OCI-LY3 (cell line): Measurements from ENCODE around the gene URB1.
A peak's percentile ranks its signal among the peaks of the same experiment; 100 is the strongest.

Source experiments
- H2AFZ ChIP-seq: fragments of 200-600, 300-600 bp; shearing (Covaris generic); 2 replicates; pipeline ENCODE4 v1.6.0; 2014; ENCODE audit warnings: antibody characterized with exemption, low read depth, low read length
- H3K27ac ChIP-seq: fragments of 200-600, 300-600 bp; sonication (generic); 2 replicates; pipeline ENCODE4 v1.5.1; 2014; ENCODE audit warnings: mild to moderate bottlenecking, low read length, moderate library complexity, mixed read lengths
- H3K27me3 ChIP-seq: fragments of 200-600, 300-600 bp; sonication (generic); 2 replicates; pipeline ENCODE4 v1.6.1; 2014; ENCODE audit warnings: low read depth, low read length, mixed read lengths
- H3K36me3 ChIP-seq: fragments of 200-600, 300-600 bp; sonication (generic); replicated peaks from 2 replicates; pipeline ENCODE3; 2014; ENCODE audit warnings: low read depth, low read length, mixed read lengths
- H3K4me1 ChIP-seq: fragments of 300-600, 200-600 bp; sonication (generic); 2 replicates; pipeline ENCODE4 v1.6.1; 2014; ENCODE audit warnings: low read length, mixed read lengths
- H3K4me2 ChIP-seq: fragments of 200-600, 300-600 bp; sonication (generic); 2 replicates; pipeline ENCODE4 v1.6.1; 2014; ENCODE audit warnings: low read length, mixed read lengths
- H3K4me3 ChIP-seq: fragments of 300-600, 200-600 bp; sonication (generic); 2 replicates; pipeline ENCODE4 v1.5.1; 2014; ENCODE audit warnings: antibody characterized with exemption, mild to moderate bottlenecking, low read length, moderate library complexity
- H3K79me2 ChIP-seq: fragments of 300-600, 200-600 bp; shearing (Covaris generic); 2 replicates; pipeline ENCODE4 v1.6.1; 2014; ENCODE audit warnings: mild to moderate bottlenecking, low read length, mixed read lengths
- H3K9ac ChIP-seq: fragments of 300-600, 200-600 bp; shearing (Covaris generic); 2 replicates; pipeline ENCODE4 v1.6.0; 2014; ENCODE audit warnings: mild to moderate bottlenecking, low read length, moderate library complexity
- H3K9me3 ChIP-seq: fragments of 200-600, 300-600 bp; shearing (Covaris generic); 2 replicates; pipeline ENCODE4 v1.6.1; 2014; ENCODE audit warnings: low read length, mixed read lengths; ENCODE audit not compliant: insufficient read depth
- H4K20me1 ChIP-seq: fragments of 200-600, 300-600 bp; sonication (generic); 2 replicates; pipeline ENCODE4 v1.6.1; 2016; ENCODE audit warnings: low read length, mixed read lengths; ENCODE audit not compliant: insufficient read depth
- EZH2phosphoT487 ChIP-seq: fragments of 200-600 bp; shearing (Covaris generic); IDR thresholded peaks from 2 replicates; pipeline ENCODE4 v1.6.1; 2018; ENCODE audit warnings: antibody characterized with exemption, mixed run types, low read depth
- TF ChIP-seq, protein P1 (sequence below): fragments of 200-600, 300-600 bp; sonication (generic); IDR thresholded peaks from 2 replicates; pipeline ENCODE4 v1.5.1; 2014; ENCODE audit warnings: antibody characterized with exemption, low read length, low read depth

Gene URB1

DNA sequence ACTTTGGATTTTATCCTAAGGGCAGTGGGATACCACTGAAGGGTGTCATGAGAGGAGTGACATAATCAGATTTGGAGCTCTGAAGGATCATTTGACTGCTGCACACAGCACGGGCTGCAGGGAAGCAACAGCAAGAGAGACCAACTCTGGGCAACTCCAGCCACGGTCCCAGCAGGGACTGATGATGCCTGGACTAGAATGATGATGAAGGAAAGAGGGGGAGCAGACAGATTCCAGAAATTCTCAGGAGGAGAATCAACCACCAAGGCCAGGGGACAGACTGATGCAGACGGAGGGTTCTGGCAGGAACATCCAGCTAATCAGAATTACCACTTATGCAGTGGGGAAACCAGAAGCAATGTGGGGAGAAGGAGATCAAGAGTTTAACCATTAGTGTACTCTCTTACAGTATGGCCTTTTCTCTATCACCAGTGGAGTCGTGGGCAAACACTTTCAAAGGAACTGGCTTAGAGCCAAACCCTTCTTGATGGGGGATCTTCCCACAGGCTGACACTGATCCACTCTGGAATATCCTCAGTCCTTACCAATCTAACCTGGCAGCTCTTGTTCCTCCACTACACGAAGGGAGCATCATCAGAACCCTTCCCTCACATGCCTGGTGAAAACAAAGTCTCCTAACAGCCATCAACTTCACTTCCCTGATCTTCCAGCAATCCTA is 3.3 kb downstream of the URB1 start:
- Histone ChIP-seq H3K9ac (no peak overlapping the region), H3K4me1 (peaks cover 19% of the 10 kb centered on the region), H3K36me3 (peaks cover 13% of the 10 kb centered on the region), H3K27me3 (no peaks in the 10 kb centered on the region), H2AFZ (no peak overlapping the region), H3K9me3 (no peaks in the 10 kb centered on the region), H3K4me3 (no peak overlapping the region), H3K79me2 (peaks cover 75% of the 10 kb centered on the region), H3K27ac (no peak overlapping the region), H4K20me1 (peaks cover 30% of the 10 kb centered on the region), H3K4me2 (no peak overlapping the region)
- no peak for TF ChIP-seq EZH2phosphoT487
- TF ChIP-seq, protein P1, sequence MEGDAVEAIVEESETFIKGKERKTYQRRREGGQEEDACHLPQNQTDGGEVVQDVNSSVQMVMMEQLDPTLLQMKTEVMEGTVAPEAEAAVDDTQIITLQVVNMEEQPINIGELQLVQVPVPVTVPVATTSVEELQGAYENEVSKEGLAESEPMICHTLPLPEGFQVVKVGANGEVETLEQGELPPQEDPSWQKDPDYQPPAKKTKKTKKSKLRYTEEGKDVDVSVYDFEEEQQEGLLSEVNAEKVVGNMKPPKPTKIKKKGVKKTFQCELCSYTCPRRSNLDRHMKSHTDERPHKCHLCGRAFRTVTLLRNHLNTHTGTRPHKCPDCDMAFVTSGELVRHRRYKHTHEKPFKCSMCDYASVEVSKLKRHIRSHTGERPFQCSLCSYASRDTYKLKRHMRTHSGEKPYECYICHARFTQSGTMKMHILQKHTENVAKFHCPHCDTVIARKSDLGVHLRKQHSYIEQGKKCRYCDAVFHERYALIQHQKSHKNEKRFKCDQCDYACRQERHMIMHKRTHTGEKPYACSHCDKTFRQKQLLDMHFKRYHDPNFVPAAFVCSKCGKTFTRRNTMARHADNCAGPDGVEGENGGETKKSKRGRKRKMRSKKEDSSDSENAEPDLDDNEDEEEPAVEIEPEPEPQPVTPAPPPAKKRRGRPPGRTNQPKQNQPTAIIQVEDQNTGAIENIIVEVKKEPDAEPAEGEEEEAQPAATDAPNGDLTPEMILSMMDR, result no peak

DNA sequence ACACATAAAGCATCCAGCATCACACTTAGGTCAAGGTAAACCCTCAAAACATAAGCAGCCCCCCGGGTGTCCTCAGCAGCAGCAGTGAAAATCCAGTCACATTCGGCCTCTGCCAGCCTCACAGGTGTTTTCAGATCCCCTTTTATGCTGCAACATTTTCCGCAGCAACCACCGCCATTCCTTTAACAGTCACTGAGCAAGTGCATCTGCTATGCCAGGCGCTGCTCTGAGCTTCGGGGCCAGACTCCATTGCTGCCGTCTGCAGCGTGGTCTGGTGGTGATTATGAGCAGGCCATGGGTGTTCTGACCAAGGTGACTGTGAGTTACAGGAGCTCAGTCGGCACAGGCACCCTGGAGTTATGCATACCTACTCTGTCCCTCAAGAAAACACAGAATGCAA is 4.5 kb downstream of the URB1 start:
- Histone ChIP-seq H3K4me1 (peaks cover 19% of the 10 kb centered on the region), H3K27me3 (no peaks in the 10 kb centered on the region), H3K9me3 (no peaks in the 10 kb centered on the region), H3K36me3 (peaks cover 20% of the 10 kb centered on the region), H3K4me3 (no peak overlapping the region), H2AFZ (no peak overlapping the region), H3K4me2 (peak overlapping the region; percentile 5; the same call in 1 of the 2 replicates), H3K79me2 (peaks cover 84% of the 10 kb centered on the region), H3K27ac (no peak overlapping the region), H4K20me1 (peaks cover 30% of the 10 kb centered on the region), H3K9ac (no peak overlapping the region)
- TF ChIP-seq, protein P1, result no peak
- no peak for TF ChIP-seq EZH2phosphoT487

DNA sequence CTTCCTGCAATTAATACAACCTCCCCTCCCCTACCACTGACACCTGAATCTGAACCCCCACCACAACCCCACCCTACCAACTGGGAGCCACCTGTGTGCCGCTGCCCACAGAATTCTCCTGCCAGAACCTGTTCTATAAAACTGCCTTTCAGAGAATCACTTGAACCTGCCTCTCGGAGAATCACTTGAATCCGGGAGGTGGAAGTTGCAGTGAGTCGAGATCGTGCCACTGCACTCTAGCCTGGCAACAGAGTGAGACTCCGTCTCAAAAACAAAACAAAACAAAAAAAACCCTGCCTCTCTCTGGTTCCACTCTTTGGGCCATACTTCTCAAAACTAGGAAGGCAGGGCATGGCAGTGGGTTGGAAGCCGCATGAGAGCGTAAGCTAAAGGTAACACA is 5.7 kb downstream of the URB1 start:
- Histone ChIP-seq H3K4me2 (no peak overlapping the region), H3K9ac (no peak overlapping the region), H3K4me3 (no peak overlapping the region), H2AFZ (no peak overlapping the region), H3K79me2 (peaks cover 84% of the 10 kb centered on the region), H3K27ac (no peak overlapping the region), H3K36me3 (peaks cover 31% of the 10 kb centered on the region), H4K20me1 (peaks cover 30% of the 10 kb centered on the region), H3K4me1 (peaks cover 19% of the 10 kb centered on the region), H3K27me3 (no peaks in the 10 kb centered on the region), H3K9me3 (no peaks in the 10 kb centered on the region)
- TF ChIP-seq EZH2phosphoT487, result no peak
- TF ChIP-seq, protein P1, result no peak

DNA sequence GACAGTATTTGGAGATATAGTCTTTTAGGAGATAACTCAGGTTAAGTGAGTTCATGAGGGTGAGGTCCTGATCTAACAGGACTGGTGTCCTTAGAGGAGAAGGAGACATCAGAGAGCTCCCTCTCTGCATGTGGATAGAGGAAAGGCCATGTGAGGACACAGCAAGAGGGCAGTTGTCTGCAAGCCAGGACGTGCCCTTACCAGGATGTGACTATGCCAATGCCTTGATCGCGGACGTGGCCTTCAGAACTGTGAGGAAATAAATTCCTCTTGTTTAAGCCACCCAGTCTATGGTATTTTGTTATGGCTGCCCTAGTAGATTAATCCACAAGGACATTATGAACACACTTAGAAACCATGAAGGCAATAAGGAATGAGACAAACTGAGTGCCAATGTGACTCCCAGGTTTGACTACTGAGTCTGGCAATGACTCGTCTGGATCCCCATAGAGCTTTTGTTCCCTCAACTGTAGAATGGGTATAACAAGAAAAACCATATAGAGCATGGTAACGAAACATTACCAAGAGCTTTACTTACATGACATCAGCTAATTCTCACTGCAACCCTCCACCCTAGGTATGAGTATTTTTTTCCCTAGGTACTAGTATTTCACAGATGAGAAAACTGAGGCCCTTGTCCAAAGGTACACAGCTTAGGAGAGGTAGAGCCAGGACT is 6.5 kb downstream of the URB1 start:
- no peak for TF ChIP-seq EZH2phosphoT487
- TF ChIP-seq, protein P1, result no peak
- Histone ChIP-seq H3K9ac (no peak overlapping the region), H3K36me3 (peaks cover 31% of the 10 kb centered on the region), H3K4me1 (peaks cover 11% of the 10 kb centered on the region; the same call in 1 of the 2 replicates), H3K27me3 (no peaks in the 10 kb centered on the region), H3K27ac (no peak overlapping the region), H3K4me2 (no peak overlapping the region), H2AFZ (no peak overlapping the region), H3K4me3 (no peak overlapping the region), H4K20me1 (peaks cover 30% of the 10 kb centered on the region), H3K9me3 (no peaks in the 10 kb centered on the region), H3K79me2 (peaks cover 81% of the 10 kb centered on the region)
